CD4-positive, alpha-beta T cell treated with Interleukin-4 for 4 hours (primary cell): ENCODE results near the gene CTNND2.
"Not testable (repeated sequence)": the region's sequence is repeated elsewhere in the genome, so short reads cannot be mapped to it uniquely, and the experiment has no call there.

Experiments
- DNase-seq: peaks from one replicate; pipeline ENCODE4 v3.0.0-alpha.2; 2020

CTNND2 gene

DNA sequence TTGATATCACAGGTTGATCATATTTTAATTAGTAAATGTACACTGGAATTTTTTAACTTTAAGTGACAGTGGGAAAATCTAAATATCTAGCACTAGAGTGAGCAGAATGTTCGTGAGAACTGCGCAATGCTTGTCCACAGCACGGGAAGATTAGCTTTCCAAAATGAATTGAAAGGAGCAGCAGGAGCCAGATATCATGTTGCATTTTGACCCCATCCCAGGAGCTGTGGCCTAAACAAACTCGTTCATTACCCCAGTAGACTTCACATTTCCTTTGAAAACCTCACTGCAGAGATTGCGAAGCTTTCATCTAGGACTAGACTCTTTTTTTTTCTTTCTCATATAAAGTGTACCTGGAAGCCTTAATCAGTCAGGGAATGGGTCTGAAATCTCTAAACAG lies 525.8 kb downstream of the CTNND2 start:
- no peak for DNase-seq

DNA sequence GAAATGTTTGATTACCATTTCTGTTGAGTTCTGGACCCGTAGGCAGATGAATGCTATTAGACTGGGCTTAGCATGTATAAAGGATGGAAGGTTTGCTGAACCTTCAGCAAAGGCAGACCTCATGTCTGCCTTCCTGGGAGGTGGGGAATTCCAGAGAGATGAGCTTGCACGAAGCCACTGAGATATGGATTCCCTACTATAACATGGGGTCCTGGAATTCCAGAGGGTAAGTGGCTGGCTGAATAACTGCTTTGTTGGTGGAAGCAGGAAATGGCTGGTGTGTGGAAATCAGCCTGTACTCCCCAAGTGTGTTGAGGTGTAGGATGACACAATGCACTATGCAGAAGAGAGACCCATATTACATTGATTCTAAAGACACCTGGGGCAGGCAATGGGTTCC lies 526.4 kb downstream of the CTNND2 start:
- DNase-seq: no peak

GRCh38 chr5:11372191-11372590 lies 532.1 kb downstream of the CTNND2 start:
- no peak for DNase-seq

- no peak for DNase-seq
Measured at GRCh38 chr5:11371021-11371420, 533.2 kb downstream of the CTNND2 start.

- DNase-seq: no peak
Measured at GRCh38 chr5:11364531-11364930, 539.7 kb downstream of the CTNND2 start.

GRCh38 chr5:11363631-11364178 lies 540.5 kb downstream of the CTNND2 start:
- DNase-seq: no peak

- DNase-seq: no peak
Measured at GRCh38 chr5:11361768-11362167, 542.5 kb downstream of the CTNND2 start.

GRCh38 chr5:11357928-11358327 lies 546.3 kb downstream of the CTNND2 start:
- DNase-seq: no peak

GRCh38 chr5:11355491-11355890 lies 548.8 kb downstream of the CTNND2 start:
- no peak for DNase-seq

DNA sequence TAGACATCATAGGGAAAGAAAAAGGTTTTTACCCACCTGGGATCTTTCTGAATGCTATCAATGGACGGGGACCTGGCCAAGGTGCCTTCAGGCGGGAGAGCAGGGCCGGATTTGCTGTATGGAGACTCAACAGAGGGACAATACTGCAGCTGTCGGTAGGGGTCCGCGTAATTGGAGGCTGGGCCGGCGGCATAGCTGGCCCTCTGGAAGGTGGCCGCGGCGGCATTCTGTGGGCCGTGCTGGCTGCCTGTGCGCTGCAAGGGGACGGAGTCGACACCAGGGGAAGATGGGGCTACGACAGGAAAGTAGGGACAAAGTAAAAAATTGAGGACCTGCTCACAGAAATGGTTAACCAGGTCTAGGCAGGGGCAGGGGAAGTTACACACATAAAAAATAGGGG lies 557.9 kb downstream of the CTNND2 start:
- DNase-seq: no peak

DNA sequence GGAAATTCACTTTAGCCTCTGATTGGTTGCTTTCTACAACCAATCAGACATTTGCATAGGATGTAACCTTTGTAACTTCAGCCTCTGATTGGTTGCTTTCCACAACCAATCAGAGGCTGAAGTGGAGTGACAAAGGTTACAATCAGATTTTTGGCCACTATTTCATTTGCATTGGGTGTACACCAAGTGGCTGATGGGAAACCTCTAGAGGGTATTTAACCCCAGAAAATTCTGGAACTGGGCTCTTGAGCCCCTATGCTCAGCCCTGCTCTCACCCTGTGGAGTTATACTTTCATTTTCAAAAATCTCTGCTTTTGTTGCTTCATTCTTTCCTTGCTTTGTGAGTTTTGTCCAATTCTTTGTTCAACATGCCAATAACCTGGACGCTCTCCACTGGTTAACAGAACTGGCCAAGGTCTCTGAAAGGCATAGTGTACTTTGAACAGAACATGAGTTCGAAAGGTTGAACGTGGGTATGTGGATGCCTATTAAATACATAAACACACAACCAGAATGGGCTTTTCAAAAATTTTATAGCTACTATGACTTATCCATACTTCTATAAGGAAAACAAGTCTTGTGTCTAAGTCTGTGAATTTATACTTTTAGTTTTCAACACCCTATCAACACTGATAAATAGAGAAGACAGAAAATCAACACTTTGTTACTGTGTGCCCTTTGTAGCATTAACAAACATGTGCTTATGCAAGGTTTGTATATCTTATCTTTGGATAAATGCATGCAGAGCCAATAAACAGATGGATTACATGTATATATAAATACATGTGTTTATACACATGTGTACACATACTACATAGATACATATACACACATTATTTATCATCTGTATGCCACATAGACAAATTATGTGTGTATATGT lies 568.1 kb downstream of the CTNND2 start:
- DNase-seq: no peak

DNA sequence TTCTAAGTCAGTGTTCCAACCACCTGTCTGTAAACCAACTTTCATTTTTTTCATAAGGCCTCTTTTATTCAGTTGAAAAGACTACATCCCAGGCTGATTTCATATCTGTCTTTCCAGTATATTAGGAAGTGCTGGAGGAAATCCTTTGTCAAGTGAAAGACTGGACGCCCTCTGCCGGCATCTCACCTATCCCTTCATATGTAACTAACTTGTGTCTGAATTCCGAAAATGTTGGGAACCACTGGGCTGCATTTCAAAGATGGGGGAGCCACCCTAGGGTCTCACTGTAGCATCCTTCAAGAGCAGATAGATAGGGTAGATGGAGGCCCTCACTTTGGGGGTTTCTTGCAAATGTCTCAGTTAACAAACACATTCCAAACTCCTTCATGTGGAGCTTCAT lies 569.8 kb downstream of the CTNND2 start:
- no peak for DNase-seq

DNA sequence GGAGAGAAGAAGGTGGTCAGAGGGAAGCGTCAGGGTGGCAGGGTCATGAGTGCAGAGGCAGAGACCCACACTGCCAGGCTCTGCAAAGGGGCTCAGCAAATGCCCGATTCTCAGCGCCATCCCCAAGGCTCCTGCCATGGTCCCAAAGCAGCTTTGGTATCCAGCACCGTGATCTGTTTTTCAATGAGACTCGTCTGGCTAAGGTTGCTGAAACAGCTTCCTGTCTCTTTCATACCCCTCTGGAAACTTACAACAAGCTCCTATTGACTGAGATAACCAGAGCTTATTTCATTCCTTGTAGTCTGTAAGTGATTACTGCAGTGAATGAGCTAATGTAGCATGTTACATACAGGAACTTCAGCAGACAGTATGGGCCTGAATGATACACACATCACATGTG lies 574.6 kb downstream of the CTNND2 start:
- DNase-seq: no peak

- DNase-seq: no peak
Measured at GRCh38 chr5:11324521-11325289, 579.5 kb downstream of the CTNND2 start.

GRCh38 chr5:11323761-11324160 lies 580.5 kb downstream of the CTNND2 start:
- DNase-seq: no peak

DNA sequence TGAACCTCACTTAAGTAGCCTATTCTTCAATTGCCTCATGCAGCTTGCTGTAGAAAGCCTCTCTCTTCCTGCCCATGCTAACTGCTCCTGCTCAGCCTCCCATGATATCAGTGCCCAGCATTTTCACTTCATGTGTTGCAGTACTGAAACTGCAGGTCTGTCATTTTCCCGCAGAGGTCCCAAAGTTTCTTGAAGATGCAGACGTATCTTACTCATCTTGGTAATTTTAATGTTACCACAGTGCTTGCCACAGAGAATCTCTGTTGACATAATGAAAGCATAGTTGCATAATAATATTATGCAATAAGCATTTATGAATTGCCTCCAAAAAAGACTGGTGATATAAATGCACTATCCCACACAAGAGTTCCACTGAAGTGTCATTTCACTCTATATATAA lies 582.1 kb downstream of the CTNND2 start:
- DNase-seq: no peak

DNA sequence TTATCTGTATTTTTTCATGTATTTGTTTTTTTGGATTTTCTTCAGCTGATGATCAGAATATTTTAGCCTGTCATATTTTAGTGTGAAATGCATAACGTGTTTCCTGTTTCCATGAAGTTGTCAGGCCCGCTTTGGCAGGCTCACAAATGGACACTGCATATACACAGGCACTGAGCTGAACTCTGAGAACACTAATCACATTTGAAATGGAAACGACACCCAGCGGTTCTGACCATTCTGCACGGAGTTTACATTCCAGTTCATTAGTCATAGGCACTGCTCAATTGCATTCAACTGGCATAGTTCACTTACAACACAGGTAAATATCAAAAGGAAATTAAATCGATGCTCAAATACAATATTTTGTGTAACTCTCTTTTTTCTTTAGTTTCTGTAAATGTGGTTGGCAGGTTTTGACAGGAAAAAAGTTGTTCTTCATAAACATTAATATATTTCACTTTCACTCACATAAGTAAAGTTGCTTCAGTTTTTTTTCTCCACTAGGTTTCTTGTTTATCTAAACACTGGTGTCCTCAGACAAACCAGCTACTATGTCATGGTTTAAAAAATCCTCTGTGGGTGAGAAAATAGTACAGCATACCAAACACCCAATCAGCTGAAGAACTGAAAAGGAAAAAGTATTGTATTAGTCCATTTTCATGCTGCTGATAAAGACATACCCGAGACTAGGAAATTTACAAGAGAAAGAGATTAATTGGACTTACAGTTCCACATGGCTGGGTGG lies 584.2 kb downstream of the CTNND2 start:
- no peak for DNase-seq

- DNase-seq: not testable (repeated sequence)
Measured at GRCh38 chr5:11313694-11314093, 590.6 kb downstream of the CTNND2 start.

DNA sequence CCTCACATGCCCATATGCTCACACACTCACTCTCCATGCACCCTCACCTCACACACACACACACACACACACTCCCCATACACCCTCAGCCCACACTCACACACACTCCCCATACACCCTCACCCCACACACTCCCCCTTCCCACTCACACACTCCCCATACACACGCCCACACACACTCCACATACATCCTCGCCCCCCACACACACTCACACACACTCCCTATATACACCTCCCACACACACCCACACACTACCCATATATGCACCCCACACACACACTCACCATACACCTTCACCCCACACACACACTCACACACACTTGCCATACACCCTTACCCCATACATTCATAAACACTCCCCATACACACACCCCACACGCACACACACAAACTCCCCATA lies 592.5 kb downstream of the CTNND2 start:
- DNase-seq: no peak

- no peak for DNase-seq
Measured at GRCh38 chr5:11311272-11311671, 593.0 kb downstream of the CTNND2 start.

DNA sequence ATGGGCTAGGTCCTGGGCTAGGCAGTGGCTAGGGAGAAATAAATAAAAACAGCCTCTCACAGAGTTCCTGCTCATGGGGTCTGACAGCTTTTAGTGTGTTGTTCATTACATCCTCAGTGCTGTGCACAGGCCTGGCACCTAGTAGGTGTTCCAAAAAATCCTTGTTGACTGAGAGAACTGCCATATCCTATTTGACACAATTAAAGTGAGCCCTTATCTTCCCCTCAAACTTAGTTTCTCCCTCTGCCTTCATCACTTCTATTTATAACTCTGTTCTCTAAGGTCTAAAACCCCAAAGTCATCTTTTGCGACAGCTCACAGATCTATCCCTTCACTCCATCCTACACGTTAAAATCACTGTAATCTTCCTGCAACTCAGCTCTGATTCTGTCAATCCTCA lies 594.1 kb downstream of the CTNND2 start:
- no peak for DNase-seq

DNA sequence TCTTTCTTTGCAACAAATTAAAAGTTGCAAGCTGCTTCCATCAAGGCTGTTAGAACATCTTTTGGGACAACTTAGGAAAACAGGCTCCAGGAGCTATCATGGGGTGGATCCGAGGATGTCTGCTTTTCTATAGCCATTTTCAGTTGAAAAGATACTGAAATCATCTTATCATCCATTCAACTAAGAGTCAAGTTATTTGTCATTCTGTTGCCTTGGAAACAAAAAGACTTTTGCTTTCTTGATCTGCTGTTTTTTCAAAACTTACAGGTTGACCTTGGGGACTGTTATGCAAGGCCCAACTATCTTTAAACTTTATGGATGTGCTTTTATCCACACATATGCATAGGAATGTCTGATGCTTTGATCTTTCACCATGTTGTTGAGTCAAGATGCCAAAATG lies 597.9 kb downstream of the CTNND2 start:
- no peak for DNase-seq

DNA sequence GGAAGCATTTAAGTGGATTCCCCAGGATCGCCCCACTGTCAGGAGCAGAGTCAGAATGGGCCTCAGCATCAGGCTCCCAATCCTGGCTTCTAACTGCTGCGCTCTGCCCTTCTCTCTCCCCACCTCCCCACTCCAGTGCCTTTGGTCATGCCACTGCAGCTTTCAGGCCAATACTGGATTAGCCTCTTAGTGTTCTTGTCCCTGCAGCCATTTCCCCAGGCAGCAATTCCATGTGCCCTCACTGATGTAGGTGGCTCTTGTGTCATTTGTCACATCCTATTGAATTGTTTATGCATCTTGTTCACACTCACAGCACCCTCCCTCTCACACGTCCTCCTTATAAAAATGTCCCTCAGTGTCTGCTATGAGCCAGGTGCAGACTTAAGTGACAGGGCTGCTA lies 599.0 kb downstream of the CTNND2 start:
- DNase-seq: no peak
